Glomerular endothelial cell (primary cell): Measurements from ENCODE around the gene CYP27C1. TPM values are rescaled to one million over a fixed set of nuclear protein-coding genes. Genes with fewer than 3 reads are reported as not detected.

Source experiments
- DNase-seq: peaks from one replicate; pipeline ENCODE4 v3.0.0-alpha.2; 2011; ENCODE audit warnings: low read depth, low spot score; ENCODE audit errors: extremely low read depth
- total RNA-seq: library from RNA; depleted of rRNA; stranded (reverse); fragments of >200 nt; gene quantifications from 2 replicates; pipeline ENCODE4 v1.2.3, GENCODE V29; 2015

The CYP27C1 gene
- total RNA-seq, 1 donor from 2014 or later, result 1.9 TPM

- no peak for DNase-seq
Observed at GRCh38 chr2:127134833-127135830, 85.0 kb downstream of the CYP27C1 start.

- DNase-seq, result no peak
Observed at GRCh38 chr2:127134235-127134634, 85.9 kb downstream of the CYP27C1 start.

Other genes with a start within 250 kb of the CYP27C1 start
- 65.2 and 72.2 TPM in 2 replicates for gene BIN1, start 113.1 kb downstream of the CYP27C1 start, total RNA-seq
- 25.5 and 35.5 TPM in 2 replicates for gene ERCC3, start 73.8 kb upstream of the CYP27C1 start, total RNA-seq
- gene MAP3K2, start 167.7 kb upstream of the CYP27C1 start, total RNA-seq, result 18.4 and 21.0 TPM in 2 replicates
- gene PROC, start 198.1 kb upstream of the CYP27C1 start, total RNA-seq, result not detected in 2 replicates